ENCODE results near the gene ATP6V0D1.

Gene ATP6V0D1

DNA sequence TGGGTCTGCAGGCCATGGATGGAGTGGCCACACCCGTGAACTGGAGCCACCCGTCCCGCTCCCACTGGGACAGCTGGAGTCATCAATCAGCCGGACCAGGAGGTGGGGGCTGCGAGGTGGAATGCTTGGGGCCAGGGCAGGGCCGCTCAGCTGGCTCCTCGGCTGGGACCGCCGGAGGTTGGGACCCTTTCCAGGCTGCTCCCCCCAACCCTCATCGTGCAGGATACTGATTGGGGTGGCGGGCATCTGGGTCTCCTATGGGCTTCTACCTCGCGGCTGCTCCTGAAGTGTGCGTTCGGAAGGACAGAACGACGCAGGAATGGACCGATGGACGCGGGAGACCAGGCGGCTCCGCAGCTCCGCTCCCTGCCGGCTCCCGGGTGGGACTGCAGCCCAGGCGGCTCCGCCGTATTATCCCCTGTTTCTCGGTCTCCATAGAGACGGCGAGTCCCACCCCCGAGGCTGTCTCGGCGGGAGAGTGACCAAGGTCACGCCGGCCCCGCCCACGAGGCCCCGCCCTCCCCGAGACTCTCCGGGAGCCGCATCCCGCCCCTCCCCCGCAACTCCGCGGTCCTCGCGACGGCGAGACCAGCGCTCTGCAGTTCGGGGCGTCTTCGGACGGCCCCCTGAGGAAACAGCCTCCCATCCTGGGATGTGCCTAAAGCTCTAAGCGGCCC is 87.7 kb downstream of the ATP6V0D1 start, which contains the start of gene TPPP3:
TSS of gene TPPP3 (minus strand) at position 388 of the 677 bp plus-strand sequence. CDS start 2,387 bp downstream, outside the sequence.
- DNase-seq (ENCODE audit: low spot score) = peak; percentile 94

DNA sequence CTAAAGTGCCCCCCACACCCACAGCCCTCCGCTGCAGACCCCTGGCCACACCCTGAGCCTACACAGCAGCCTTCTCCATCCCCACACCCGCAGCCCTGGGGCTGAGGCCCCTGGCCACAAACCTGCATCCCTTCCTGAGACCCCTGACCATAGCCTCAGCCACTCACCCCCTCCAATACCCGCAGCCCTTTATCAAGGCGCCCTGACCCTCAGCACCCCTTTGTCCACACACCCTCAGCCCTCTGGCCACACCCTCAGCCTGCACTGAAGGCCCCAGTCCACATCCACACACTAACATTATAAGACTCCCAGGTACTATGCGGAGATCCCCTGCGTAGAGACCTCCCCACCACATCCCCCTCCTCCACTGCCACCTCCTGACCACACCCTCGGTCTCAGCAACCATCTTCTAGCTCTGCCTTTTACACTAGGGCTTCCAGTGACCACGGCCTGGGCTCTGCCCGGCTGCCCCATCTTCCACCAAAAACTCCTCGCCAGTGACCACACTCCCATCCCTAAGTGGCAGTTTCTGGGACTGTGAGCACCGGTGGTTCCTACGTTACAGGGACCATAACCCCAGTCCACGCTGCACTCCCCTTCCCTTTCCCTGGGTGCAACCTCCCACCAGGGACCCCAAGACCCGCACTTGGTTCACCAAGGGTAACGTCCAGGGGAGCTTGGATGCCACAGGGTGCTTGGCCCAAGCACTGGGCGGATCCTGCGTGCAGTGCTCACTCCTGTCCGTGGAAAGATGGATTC is 88.5 kb downstream of the ATP6V0D1 start:
- DNase-seq (ENCODE audit: low spot score) = no peak

DNA sequence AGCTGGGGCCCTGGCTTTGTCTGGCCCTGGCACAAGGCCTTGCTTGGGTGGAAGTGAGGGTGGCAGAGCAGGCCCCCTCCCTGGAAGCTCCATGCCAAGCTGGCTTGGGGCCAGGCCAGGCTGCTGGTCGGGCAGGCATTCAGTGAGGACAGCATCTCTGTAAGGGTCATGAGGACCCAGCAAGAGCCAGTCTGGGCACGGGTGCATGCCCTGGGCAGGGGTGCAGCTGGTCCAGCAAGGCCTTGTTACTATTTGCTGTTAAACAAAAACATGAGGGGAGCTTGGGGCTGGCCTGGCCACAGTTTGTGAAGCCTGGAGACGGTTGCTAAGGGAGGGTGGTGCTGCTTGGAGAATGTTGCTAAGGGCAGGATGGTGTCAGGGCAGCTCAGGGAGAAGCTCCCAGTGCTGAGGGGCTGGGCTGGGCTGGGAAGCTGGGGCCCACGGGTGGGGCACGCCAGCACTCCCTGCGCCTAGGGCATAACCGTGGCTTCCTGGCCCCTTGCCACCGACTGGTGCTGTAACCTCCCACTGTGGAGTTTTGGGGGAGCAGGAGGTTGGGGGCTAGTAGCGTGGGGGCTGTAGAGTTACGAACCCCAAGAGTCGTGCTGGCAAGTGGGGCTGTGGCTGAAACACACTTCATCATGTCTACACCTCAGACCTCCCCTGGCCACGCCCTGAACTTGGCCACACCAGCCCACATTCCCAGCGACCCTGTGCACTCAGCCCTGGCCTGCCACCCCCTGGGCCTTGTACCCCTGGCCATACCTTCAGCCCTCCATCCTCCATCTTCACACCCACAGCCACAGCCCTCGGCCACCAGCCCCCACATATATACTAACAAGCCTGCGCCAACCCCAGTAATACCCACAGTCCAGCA is 89.3 kb downstream of the ATP6V0D1 start:
- DNase-seq (ENCODE audit: low spot score) = peak; percentile 40

DNA sequence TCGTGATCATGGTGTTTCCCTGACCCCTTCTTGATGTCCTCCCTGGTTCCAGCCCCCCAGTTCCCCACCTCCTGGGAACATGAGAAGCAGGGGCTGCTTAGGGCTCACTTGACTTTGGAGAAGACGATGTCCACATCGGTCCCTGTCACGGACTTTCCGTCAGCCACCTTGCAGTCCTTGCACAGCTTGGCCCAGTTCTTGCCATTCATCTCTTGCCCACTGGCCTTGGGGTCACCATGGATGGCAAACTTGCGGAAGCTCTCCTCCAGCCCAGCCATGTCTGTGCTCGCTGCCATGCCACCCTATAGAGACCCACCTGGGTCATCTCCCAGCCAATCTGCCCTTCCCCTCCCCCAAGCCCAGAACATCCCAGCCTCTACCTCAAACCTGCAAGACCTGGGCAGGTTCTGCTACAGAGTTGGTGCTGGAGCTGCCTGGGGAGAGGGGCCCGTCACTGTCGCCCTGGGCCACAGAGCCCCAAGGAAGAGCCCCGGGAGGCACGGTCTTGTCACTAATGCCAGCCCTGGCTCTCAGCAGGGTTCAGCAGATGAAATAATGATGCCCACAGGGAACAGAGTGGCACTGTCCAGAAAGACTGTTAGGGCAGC is 90.0 kb downstream of the ATP6V0D1 start:
- no peak for DNase-seq (ENCODE audit: low spot score)

DNA sequence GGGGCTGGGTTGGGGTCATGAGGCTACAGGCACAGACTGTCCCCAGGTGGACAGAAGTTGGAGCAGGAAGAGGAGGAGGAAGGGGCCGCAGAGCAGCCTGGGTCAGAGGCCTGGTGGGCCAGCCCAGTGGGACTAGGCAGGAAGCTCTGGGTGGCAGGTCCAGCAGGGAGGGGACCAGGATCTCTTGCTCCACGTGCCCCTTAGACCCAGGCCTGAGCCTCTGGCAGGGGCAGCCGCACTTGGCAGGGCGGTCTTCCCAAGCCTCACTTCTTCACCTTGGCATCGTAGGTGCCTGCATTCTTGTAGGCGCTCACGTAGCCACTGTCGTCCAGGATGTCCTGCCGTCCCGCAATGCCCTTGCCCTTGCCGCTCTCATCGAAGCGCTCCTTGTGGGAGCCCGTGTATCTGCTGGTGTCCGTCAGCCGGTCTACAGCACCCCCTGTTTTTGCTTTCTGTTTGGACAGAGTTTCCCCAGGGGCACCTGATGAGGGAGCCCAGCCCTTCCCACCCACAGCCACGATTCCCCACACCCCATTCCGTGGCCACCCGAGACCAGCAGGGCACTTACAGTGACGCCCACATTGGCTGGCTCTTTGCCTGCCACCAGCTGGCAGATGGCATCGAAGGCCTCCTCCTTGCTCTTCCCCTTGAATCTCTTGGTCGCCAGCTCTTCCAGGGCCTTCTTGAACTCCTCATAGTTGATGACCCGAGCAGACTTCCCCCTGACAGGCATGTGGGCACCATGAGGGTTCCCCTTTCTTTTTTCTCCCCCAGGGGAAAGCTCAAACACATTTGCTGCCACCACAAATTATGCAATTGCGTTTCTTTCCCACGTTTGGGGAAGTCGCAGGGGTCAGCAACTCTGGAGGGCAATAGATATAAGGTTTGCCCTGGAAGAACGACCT is 90.8 kb downstream of the ATP6V0D1 start:
- DNase-seq (ENCODE audit: low spot score) = no peak

DNA sequence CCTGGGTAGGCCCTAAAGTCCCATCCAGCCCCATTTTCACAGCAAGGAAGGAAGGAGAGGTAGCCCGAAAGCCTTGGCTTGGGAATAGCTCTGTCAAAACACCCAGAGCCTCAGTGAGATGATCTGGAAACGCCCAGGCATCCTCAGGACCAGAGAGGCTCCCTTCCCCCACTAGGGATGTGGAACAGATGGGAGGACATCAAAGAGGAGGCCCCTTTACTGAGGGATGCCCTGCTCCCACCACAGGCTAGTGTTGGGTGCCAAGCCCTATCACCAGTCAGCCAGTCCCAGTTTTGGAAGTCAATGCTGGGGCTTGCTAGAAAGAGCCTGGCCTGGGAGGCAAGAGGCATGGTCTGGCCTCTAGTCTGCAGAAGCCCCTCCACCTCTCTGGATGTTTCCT is 92.4 kb downstream of the ATP6V0D1 start:
- DNase-seq (ENCODE audit: low spot score) = no peak

DNA sequence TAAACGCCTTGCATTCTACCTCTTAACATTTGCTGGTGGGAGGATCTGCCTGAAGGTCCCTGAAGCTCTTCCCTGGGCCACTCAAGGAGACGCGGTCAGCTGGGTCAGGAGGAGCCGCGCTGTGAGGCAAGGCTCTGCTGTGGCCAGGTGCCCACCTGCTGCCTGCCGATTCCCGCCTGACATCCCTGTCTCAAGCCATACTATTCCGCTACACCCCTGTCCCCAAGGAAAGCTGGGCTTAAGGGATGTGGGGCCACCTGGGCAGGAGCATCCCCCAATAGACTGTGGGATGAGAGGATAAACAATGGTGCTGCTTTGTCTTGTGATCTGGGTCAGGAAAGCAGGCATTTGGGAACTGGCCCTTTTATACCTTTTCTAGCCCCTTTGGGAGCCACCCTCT is 92.8 kb downstream of the ATP6V0D1 start:
- no peak for DNase-seq (ENCODE audit: low spot score)

Data from AG20443 (cell line).